ENCODE results near the gene SLC25A34.

SLC25A34 gene

DNA sequence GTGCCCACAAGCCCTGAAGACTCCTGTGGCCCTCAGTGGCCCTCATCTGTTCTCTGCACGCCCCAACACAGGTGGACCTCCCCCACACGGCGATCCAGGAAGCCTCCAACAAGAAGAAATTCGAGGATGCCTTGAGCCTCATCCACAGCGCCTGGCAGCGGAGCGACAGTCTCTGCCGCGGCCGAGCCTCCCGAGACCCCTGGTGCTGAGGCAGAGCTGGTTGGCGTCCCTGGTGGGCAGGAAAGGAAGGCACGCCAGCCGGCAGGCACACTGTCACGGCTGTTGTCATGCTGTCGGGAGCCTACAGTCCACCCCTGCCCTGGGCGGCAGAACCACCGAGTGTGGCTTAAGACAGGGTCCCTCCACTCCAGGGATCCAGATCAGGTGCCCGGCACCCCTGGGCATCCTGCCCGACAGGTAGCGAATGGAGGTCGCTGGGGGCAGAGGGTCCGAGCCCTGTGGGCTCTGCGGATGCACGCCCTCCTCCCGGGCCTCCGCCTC, 2.3 kb upstream of the SLC25A34 start:
- no peak for DNase-seq

DNA sequence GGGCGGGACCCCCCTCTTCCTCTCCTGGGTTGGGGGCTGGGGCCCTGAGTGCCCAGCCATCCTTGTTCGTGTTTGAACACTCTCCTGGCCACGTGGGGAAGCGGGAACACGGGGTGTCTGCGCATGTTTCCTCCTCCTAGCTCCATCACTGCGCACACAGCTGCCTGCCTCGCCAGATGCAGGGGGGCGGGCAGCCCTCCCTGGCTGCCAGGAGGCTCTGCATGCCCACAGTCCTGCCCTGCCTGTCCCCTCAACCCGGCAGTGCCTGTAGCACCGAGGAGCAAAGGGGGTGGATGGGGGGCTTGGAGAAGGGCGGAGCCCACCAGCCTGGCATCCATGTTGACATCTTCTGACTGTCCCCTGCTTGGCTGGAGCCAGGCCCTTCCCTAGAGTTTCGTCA, 1.8 kb upstream of the SLC25A34 start:
- DNase-seq, result no peak

DNA sequence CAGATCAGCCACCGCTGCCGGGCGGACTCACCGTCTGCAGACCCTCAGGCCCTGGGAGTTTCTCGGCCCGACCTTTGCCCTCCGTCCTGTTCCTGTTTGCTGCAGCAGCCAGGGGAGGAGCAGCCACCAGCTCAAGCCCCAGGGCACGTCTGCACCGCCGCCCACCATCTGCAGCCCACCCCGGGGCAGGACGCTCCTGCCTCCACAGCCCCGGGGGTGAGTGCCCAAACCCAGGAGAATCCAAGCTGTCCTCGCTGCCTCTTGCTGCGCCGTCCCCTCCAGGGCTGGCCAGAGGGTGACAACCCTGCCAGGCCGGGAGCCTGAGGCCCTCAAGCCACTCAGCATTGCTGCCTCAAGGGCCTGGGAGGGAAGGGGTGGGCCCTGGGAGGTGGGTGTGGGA, 1.2 kb upstream of the SLC25A34 start:
- DNase-seq, result no peak

DNA sequence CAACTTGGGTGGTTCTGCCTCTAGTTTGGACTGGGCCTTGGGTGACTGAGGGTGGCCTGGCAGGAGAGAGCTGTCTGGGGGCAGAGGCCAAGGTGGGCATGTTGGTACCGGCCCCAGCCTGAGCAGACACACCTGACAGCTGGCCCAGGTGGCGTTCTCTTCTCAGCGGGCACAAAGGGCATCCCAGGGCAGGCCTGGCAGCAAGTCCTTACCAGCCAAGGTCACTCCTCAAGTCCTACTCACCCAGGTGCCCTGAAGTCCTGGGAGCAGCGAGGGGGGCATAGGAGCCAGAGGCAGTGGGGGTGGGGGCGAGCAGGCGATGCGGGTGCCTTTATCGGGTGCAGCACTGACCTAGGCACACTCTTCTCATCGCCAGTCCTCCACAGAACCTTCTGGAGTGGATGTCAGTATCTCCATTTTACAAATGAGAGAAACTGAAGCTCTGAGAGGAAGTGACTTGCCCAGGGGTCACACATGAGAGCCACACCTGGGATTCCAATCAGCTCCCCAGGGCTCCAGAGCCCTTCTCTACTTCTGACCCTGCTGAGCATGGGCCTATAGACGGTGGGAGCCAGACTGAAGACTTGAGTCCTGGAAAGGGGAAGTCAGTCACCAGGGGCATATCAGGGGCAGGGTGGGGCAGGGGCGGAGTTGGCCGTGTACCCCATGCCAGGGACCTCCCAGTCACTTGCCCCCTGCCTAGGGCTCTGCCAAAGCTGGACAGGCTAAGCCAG, 587 bp upstream of the SLC25A34 start:
- no peak for DNase-seq

DNA sequence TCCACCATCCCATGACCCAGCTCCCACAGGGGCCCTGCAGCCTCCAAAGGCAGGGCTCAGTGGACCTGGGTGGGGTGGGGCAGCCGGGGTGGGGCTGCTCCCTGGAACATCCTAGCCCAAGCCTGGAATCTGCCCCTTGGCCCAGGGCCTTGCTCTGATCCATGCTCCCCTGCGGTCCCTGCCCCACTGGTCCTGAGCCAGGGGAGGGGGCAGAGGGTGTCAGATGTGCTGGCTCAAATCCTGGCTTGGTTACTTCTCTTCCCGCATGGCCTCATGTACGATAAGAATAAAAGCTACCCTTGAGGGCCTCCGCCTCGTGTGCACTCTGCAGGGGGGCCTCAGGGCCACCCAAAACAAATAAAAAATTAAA, 819 bp downstream of the SLC25A34 start:
- no peak for DNase-seq

DNA sequence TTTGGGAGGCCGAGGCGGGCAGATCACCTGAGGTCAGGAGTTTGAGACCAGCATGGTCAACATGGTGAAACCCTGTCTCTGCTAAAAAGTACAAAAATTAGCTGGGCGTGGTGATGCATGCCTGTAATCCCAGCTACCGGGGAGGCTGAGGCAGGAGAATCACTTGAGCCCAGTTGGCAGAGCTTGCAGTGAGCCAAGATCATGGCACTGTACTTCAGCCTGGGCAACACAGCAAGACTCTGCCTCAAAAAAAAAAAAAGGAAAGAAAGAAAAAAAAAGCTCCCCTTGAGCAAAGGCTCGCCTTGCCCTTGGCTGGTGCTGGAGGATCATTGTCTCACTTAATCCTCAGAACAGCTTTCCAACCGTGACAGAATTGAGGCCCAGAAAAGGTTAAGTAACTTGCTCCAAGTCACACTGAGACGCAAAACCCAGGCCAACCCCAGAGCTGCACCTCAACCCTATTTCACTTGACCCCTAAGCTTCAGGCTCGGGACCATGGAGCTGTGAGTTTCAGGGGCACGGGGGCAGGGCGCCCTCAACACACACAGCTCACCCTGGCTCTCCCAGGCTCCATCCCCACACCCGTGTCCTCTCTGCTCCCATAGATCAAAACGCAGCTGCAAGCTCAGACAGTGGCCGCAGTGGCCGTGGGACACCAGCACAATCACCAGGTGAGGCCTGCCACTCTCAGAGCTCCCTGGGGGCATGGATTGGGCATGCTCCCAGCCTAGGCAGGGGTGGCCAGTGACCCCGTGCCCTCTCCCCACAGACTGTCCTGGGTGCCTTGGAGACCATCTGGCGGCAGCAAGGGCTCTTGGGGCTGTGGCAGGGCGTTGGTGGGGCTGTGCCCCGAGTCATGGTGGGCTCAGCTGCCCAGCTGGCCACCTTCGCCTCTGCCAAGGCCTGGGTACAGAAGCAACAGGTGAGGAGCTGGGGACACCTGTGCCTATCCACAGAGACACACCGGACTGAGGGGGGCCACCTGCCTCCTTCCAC, 1.6 kb downstream of the SLC25A34 start:
- DNase-seq, result no peak

DNA sequence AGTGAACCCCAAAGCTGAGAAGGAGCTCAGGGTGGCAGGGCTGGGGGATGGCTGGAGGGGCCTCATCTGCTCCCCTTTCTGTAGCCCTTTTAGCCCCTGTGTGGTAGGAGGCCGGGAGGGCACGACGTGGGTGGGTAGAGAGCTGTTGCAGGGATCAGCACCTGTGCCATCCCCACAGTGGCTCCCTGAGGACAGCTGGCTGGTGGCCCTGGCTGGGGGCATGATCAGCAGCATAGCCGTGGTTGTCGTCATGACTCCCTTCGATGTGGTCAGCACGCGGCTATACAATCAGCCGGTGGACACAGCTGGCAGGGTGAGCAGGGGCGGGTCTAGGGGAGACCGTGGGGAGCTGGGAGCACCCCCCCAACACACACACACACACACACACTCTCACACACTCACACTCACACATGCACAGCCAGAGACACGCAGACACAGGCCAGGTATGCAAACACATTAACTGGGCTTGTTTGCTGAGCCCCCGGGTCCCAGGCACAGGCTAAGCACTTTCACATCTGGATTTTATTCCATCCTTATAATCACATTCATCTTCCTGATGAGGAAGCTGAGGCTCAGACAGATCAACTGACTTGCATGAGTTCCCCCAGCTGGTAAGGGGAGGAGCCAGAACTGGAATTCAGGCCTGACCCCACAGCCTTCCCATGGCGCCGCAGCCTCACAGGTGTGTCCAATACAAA, 2.5 kb downstream of the SLC25A34 start:
- DNase-seq, result no peak

DNA sequence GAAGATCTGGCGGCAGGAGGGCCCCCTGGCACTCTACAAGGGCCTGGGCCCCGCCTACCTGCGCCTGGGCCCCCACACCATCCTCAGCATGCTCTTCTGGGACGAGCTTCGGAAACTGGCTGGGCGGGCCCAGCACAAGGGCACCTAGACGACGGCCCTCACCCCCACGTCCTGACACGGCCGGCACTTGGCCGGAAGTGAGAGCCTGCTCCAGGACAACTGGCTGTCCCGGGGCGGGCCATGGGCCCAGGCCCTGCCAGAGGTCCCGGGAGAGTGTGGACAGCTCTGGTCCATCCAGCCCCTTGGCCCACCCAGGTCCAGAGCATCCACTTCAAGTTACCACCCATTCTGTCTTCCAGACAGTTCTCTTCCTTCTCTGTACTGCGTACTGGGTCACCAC, 3.2 kb downstream of the SLC25A34 start:
- DNase-seq, result no peak

DNA sequence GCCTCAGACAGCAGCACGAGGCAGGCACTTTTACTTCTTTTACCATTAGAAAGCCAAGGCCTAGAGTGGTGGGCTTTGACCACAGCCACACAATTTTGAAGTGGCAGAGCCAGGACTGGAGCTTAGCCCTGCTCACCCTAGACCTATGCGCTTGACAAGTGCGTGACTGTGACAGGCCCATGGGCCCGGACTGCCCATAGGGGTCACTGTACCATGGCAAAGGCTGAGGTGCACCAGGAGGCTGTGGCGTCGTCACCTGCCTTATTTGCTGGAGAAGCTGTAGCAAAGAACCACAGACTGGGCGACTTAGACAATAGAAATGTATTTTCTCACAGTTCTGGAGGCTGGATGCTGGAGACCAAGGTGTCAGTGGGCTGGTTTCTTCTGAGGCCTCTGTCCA, 3.7 kb downstream of the SLC25A34 start:
- no peak for DNase-seq

DNA sequence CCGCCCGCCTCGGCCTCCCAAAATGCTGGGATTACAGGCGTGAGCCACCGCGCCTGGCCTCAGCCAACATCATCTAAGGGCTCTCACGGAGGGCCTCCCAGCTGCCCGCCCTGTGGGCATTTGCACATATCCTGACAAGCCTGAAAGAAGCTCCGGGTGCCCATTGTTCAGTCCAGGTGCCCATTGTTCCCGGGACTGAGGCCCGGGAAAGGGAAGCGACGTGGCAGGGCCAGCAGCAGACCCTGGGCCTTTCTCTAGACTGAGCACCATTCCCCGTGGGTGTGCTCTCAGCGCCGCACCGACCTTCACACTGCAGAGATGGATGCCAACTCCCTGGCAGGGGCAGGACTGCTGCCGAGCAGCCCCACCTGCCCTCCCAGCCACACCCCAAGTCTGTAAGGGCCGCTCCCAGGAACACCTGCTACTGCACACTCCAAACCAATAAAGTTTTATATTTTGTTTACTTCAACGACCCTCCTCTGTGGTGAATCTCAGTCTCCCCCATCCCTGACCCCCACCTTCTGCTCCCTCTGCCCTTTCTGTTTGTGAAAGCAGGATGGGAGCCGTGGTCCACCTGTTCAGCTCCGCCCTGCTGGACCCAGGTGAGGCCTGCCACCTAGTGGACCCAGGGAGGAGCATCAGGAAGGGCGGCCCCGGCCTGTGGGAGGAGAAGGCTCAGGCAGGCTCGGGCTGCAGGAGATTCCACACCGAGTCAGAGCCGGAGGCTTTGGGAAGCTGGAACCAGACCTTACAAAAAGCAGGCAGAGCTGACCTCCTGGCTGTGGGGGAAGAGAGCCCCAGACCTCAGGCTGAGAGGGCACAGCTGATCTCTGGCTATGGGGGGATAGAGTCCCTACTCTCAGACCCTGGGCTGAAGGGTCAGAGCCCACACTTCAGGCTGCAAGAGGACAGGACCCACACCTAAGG, 5.1 kb downstream of the SLC25A34 start:
- peak; percentile 87 for DNase-seq

DNA sequence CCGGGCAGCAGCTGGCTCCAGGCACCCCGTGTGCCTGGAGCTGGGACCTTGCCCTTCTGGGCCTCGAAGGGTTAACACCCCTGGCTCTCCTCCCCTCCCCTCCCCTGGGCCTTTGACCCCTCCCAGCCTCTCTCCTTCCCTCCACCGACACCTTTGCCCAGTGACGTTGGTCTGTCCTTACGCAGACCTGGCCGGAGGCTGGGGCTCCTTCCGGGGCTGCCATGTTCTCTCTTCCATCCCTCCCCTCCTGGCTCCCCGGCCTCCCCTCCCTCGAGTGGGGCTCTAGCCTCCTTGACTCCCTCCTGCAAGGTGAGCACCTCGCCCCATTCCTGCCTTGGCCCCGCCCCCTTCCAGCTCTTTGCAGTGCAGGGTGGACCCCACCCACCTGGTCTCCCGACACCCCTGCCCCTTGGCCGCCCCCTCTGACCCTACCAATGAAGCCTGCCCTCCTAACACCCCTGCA, 6.3 kb downstream of the SLC25A34 start, which contains the start of gene TMEM82:
TSS of gene TMEM82 (plus strand) at position 161 of the 463 bp plus-strand sequence. CDS start at position 222, 61 bp downstream.
- DNase-seq, result no peak

DNA sequence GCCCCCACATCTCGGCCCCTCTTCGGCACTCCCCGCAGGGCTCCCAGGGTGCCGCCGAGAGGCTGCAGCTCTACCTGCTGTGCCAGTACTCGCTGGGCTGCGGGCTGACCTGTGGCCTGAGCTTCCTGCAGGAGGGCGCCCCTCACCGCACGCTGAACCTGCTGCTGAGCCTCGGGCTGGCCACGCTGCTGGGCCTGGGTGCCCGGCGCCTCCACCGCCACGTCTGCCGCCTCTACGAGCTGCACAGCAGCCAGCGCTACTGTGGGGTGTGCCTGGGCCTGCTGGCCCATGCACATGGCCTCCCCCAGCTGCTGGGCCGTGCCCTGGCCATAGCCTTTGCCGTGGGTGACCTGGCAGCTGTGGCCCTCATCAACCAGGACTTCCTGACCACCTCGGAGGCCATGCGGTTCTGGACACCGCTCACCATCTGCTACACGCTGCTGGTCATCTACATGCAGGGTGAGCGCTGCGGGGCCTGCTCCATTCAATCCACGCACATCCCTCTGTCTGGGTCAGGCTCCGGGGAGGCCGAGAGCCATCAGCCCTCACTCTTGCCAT, 8.1 kb downstream of the SLC25A34 start:
- DNase-seq, result no peak

DNA sequence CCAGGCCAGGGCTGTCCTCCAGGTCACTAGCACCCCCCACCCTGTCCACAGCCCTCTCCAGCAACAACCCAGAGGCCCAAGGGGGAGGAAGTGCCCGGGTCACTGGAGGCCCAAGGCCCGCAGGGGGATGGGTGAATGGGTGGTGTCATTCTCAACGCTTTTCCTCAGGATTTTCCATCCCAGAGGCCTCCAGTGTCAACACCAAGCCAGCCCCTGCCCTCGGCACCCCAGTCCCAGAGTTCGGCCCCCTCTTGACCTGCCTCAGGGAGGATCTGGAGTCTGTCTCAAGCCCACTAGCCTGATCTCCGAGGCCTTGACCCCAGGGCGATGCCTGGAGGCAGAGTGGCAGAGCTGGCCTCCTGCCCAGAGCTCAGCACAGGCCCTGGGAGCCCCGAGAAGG, 11.3 kb downstream of the SLC25A34 start:
- no peak for DNase-seq

DNA sequence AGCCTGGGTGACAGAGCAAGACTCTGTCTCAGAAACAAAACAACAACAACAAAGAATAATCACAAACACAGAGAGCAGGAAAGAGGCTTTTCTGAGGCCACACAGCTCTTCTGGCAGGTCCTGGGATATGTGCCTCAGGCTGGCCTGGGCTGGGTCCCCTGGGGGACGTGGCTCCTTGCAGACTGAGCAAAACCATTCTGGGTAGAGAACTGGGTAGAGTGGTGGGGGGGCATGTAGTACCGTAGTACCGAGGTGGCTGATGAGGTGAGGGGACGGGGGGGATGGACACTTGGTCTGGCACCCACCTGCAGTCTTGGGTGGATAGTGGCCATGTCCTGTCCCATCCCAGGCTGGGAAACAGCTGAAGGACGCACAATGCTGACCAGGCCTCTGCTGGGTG, 12.2 kb downstream of the SLC25A34 start:
- no peak for DNase-seq

DNA sequence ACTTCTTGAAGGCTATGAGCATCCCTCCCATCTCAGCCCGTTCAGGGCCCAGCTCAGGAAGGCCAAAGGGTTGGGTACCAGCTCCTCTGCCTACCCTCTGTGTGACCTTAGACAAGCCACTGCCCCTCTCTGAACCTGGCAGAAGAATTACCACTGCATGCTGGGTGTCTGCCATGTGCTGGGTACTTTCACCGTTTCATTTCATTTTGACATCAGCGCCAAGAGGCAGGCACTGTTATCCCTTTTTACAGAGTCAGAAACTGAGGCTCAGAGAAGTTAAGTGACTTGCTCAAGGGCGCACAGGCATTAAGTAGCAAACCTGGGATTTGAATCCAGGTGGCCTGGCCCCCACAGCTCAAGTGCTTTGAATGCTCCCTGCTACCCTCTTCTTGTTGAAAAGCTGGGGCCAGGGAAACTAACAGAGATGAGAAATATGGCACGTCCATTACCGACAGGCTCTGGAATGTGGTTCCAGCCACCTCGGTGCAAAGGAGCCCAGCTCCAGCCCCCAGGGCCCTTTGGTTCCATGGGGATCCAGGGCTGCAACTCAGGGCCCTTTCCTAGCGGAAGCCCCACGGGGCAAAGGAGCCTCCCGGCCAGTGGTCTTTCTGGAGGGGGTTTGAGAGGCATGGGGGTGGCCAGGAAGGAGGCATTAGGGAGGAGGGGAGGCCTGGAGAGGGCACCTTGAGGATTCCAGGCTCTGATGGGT, 12.8 kb downstream of the SLC25A34 start:
- DNase-seq, result no peak

DNA sequence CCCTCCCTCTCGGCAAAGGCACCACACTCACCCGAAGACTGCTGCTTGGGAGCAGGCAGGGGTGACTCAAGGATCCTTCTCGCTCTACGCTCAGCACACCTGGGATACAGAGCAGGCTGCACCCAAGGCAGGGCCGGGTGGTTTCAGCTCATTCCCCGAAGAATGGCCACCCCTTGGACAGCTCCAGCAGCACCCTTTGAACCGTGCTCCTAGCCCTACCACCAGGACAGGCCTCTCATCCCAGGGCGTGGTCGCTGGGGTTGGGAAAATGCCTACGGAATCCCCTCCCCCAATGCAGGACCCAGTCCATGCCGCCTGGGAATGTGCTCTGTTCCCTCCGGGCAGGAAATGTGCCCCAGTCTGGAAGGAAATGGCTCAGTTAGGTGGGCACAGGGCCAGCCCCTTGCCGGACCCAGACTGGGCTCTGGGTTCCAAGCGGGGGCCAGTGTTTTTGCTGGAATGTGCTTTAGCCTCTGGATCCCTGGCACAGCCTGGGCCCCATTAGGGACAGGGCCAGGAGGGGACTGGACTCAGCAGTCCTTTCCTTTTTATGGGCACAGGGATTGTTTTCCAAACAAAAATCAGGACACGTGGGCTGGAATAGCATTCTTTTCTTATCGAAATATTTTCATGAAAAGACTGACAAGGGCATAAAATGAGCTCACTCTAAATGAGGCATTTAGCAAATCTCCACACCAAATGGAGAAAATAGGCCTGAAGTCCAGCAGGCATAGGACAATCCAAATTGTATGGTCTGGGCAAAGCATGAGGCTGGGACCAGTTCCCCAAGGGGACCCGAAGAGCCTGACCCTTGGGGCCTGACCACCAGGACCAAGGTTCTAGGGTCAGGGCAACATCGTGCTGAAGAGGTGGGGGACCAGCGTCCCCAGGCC, 13.6 kb downstream of the SLC25A34 start:
- DNase-seq, result no peak

DNA sequence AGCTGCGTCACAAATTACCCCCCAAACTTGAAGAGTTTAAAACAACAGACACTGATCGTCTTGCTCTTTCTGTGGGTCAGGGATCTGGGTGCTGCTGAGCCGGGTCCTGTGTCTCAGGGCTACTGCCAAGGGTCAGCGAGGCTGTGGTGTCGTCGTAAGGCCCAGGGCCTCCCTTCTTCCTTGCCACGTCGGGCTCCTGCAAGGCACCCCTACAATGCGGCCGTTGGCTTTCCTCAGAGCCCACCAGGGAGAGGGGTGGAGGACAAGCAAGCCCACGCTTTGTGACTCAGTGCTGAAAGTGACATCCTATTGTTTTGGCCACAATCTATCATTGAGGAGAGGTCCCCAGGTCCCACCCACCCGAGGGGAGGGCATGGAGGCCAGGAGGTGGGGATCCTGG, 14.9 kb downstream of the SLC25A34 start:
- DNase-seq, result no peak

DNA sequence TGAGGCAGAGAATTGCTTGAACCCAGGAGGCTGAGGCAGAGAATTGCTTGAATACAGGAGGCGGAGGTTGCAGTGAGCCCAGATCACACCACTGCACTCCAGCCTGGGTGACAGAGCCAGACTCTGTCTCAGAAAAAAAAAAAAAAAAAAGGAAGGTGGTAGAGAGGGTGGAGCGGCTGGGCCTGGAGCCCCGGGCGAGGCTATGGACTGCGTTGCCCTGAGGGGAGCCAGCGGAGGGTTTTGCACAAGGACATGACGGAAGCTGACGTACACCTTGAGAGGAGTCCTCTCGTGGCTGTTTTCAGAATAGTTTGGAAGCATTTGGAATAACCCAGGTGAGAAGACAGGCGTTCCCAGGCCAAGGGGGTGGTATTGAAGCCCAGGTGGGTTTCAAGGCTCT, 15.7 kb downstream of the SLC25A34 start:
- no peak for DNase-seq

DNA sequence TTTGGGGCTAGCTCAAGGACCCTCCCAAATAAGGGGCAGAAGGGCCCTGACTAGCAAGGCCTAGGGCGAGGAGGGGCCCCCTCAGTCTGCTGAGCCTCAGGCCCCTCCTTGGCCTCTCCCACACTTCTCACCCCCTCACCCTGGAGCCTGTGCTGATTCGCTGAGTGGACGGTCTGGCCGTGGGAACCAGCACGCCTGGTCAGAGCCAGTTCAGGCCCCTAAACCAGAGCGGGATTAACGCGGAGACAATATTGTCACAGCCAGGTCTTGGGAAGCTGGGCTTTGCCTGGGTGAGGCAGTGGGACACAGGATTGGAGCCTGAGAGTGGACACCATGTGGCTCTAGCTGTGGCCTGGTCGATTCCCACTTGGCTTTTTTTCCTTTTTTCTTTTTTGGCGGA, 17.7 kb downstream of the SLC25A34 start:
- DNase-seq, result no peak
